ENCODE measurements around the gene GRIN1.
A peak's percentile ranks its signal among the peaks of the same experiment; 100 is the strongest.
"Not testable (repeated sequence)": the region's sequence is repeated elsewhere in the genome, so short reads cannot be mapped to it uniquely, and the experiment has no call there.

GRIN1 gene

GRCh38 chr9:137129456-137130175 is 9.3 kb upstream of the GRIN1 start:
- peak; percentile 83 for DNase-seq

DNA sequence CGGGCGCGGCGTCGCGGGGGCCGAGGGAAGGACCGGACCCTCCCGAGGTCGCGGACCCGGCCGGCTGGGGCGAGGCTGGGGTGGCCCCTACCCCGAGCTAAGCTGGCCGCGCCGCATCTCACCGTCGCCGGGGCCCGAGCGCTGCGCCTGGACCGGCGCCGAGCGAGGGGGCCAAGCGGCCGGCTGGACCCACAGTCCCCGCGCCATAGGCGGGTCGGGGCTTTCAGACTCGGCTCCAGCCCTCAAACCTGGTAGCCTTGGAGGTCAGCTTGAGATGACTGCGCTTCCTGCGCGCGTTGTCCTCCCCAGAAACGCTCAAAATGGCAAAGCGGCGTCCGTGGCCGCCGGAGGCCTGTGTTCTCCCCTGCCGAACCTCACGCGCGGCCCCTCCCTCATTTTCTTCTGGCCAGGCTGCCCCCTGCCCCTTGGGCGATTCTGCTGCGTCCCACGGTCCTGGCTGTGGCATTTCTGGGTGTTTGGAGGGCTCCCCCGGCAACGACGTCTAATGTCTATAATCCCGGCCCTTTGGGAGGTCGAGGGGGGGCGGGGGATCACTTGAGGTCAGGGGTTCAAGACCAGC is 8.7 kb upstream of the GRIN1 start:
- DNase-seq, result no peak

- no peak for DNase-seq
Measured at GRCh38 chr9:137134191-137134590, 4.8 kb upstream of the GRIN1 start.

- DNase-seq, result not testable (repeated sequence)
Measured at GRCh38 chr9:137135154-137135553, 3.8 kb upstream of the GRIN1 start.

GRCh38 chr9:137136261-137136880 is 2.6 kb upstream of the GRIN1 start:
- DNase-seq, result no peak

- no peak for DNase-seq
Measured at GRCh38 chr9:137136881-137137607, 1.9 kb upstream of the GRIN1 start.

- DNase-seq, result no peak
Measured at GRCh38 chr9:137138058-137138721, 764 bp upstream of the GRIN1 start.

GRCh38 chr9:137139468-137140150 is 655 bp downstream of the GRIN1 start:
- DNase-seq, result no peak

- no peak for DNase-seq
Measured at GRCh38 chr9:137140151-137141012, 1.4 kb downstream of the GRIN1 start.

DNA sequence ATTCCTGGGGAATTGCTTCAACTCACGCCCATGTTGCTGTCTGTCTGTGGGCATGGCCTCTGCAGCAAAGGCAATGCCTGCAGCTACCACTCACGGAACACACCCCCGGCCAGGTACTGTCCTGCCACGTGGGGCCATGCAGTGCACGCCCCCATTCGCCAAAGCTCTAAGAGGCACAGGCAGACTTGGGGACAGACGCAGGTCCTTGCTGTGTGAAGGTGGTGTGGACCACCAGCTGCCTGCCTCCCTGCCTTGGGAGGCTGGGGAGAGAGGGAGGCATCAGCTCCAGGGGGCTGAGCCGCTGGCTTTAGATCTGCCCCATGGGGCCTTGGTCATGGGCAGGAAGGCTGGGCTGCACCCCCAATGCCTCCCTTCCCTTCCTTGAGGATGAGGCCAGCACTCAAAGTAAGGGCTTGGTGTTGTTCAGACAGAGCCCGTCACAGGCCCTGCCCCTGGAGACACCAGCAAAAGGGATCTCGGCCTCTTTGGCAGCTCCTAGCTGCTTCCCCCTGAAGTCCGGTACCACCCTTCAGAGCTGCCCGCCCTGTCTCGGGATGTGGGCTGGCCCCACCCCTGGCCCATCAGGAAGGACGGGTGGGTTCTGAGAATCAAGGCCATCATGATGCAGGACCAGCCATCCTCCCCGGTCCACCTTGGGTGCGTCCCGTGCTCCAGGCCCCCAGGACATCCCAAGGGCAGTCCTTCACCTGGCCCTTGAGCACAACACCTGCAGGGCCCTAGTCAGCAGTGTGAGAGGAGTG is 2.3 kb downstream of the GRIN1 start:
- DNase-seq, result no peak

DNA sequence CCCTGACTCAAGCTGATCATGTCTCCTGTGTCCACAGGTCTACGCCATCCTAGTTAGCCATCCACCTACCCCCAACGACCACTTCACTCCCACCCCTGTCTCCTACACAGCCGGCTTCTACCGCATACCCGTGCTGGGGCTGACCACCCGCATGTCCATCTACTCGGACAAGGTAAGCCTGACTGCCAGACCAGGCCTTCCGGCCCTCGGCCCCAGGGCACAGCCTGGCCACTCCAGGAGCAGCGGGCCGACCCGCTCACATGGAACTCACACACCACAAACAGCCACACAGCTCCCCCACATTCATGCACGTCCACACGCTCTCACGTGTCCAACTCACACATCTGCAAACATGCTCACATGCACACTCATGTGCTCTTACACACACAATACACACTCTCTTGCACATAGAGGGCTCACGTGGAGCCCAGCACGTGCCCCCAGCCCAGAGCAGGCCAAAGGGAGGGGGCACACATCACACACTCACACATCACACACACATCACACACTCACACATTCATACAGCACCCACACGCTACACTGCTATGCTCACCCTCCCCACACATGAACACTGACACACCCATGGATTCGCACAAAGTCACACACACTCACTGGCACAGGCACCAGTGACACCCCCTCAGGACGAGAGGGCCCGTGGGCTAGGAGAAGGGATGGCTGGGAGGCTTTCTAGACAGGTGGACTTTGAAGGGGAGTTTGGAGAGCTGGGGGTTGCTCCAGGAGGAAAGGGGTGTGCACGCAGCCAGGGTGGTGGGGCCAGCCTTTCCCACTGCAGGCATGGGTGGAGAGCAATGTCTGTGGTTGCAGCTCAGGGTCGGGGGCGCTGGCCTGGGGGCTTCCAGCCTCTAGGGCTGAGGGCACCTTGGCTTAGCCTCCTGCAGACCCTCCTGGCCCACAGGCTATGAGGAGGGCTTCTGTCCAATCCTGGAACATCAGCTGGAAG is 3.3 kb downstream of the GRIN1 start:
- DNase-seq, result no peak

DNA sequence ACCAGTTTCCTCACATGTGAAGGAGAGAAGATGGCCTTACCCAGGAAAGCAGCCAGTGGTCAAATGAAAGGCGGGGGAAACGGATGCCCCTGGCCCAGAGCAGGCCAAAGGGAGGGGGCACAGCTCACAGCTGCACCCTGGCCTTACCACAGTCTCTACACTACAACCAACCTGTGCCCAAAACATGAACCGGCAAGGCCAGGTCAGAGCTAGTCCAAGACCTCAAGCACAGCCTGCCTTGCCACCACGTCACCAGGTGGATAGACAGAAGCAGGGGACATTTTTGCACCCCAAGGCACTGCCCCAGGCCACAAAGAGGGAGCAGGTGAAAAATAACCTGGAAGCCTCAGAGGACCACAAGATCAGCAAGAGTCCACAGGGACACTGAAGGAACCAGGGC is 4.5 kb downstream of the GRIN1 start:
- no peak for DNase-seq

DNA sequence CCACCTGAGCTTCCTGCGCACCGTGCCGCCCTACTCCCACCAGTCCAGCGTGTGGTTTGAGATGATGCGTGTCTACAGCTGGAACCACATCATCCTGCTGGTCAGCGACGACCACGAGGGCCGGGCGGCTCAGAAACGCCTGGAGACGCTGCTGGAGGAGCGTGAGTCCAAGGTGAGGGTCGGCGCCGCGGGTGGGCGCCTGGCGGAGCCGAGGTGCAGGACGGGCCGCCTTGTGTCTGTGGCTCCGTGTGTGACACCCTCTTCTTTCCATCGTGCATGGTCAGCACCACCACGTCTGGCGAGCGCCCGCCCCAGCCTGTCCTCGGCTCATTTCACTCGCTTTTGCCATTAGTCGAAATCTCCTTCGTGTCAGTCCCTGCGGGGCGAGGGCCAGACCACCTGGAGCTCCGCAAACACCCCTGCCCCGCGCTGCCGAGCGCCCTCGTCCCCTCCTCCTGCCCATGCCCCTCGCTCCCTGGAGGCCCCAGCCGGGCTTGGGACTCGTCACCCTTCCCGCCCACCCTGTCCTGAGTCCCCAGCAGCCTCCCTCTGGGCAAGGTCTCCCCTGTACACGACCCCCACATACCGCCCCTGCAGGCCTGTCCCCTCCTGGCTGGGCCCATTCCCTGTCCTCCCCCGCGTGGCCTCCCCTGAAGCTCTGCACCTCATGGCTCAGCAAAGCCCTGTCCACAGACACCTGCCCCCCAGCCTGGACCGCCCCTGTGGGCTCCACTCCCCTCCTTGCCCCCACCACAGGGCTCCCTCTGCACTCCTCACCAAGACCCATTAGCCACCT is 7.0 kb downstream of the GRIN1 start:
- DNase-seq, result no peak

- no peak for DNase-seq
Measured at GRCh38 chr9:137146527-137146918, 7.6 kb downstream of the GRIN1 start.

- no peak for DNase-seq
Measured at GRCh38 chr9:137147091-137147792, 8.3 kb downstream of the GRIN1 start.

DNA sequence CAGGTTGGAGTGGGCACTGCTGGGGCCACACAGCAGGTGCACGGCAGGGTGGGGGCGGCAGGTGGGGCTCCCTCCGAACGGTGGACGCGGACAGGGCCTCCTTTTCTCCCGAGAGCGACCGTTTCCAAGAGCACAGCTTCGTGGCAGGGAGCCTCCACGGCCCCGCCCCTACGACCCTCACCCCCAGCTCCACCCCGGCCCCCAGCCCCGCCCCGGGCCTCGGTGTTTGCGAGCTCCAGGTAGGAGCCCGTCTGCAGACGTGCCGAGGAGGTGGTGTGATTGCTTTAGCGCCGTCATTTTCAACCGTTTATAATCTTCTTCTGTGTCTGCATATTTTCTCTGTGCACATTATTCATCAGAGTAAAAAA is 8.8 kb downstream of the GRIN1 start:
- DNase-seq, result no peak

- DNase-seq, result no peak
Measured at GRCh38 chr9:137148242-137148641, 9.3 kb downstream of the GRIN1 start.

GRCh38 chr9:137148661-137149060 is 9.7 kb downstream of the GRIN1 start:
- no peak for DNase-seq

Data from NCI-H1417 treated with DMSO at 0.1 percent for 48 hours (cell line).